Cardiac muscle cell (in vitro differentiated cells and primary cell): ENCODE measurements around the gene TXNL4A. TPM values are rescaled to one million over a fixed set of nuclear protein-coding genes. Genes with fewer than 3 reads are reported as not detected.

Experiments used
- DNase-seq, 2 donors: peaks; one replicate each; pipeline versions ENCODE4 v3.0.0 to v3.0.0-alpha.2; 2010 to 2017; ENCODE audit warnings: low read depth in 1 of 2, low spot score in 1 of 2
- H3K27ac ChIP-seq: fragments of 200-600 bp; sonication (generic); 2 replicates; pipeline ENCODE4 v1.5.1; 2016
- H3K27me3 ChIP-seq: fragments of 200-600 bp; sonication (generic); 2 replicates; pipeline ENCODE4 v1.6.0; 2016; ENCODE audit warnings: control low read depth
- H3K36me3 ChIP-seq: fragments of 200-600 bp; sonication (generic); 2 replicates; pipeline ENCODE4 v1.5.1; 2016; ENCODE audit warnings: control low read depth
- H3K4me1 ChIP-seq: fragments of 200-600 bp; sonication (generic); 2 replicates; pipeline ENCODE4 v1.8.1; 2017; ENCODE audit warnings: low read depth, mild to moderate bottlenecking, mixed run types
- H3K4me3 ChIP-seq: fragments of 200-600 bp; sonication (generic); 2 replicates; pipeline ENCODE4 v1.5.1; 2016; ENCODE audit warnings: mild to moderate bottlenecking
- H3K9me3 ChIP-seq: fragments of 200-600 bp; sonication (generic); 2 replicates; pipeline ENCODE4 v1.5.1; 2017; ENCODE audit warnings: low read depth, mild to moderate bottlenecking, control low read depth
- CTCF ChIP-seq: IDR thresholded peaks from 2 replicates; pipeline ENCODE4 v1.5.1; 2012; ENCODE audit warnings: low read depth, mild to moderate bottlenecking, low read length
- polyA plus RNA-seq: library from polyadenylated mRNA; unstranded; fragments of >200 nt; fragmentation: Nextera tagmentation; extraction: Ambion mirVana; gene quantifications from 2 replicates; pipeline ENCODE4 v1.2.1, GENCODE V29; 2016
- total RNA-seq: library from RNA; depleted of rRNA; stranded (reverse); fragments of >200 nt; gene quantifications from 2 replicates; pipeline ENCODE4 v1.2.3, GENCODE V29; 2016

The TXNL4A gene
- total and polyA plus RNA-seq, 2 experiments from 2014 or later, result 32.2 to 318 TPM

DNA sequence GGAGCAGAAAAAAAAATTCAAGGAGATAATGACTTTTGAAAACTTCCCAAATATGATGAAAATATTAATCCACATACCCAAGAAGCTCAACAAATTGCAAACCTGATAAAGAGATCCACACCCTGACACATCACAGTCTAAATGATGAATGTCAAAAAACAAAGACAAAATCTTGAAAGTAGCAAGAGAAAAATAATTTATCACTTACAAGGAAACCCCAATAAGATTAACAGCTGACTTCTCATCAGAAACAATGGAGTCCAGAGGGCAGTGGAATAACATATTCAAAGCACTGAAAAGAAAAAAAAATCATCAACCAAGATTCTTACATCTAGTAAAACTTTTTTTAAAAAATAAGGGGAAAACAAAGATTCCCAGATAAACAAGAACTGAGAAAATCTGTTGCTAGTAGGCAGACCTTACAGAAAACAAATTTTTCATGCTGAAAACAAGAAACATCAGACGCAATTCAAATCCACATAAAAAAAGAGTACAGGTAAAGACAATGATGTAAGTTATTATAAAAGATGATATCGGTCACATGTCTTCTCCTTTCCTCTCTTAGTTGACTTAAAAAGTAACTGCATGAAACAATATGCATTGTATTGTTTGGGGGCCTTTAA, 58.2 kb downstream of the TXNL4A start:
- Histone ChIP-seq H3K27me3 (no peaks in the 10 kb centered on the region), H3K4me1 (peaks cover 11% of the 10 kb centered on the region), H3K4me3 (no peak overlapping the region), H3K27ac (no peak overlapping the region), H3K9me3 (no peaks in the 10 kb centered on the region), H3K36me3 (no peaks in the 10 kb centered on the region)
- DNase-seq, result no peak
- TF ChIP-seq CTCF, result no peak

- Histone ChIP-seq H3K4me3 (no peak overlapping the region), H3K27me3 (no peaks in the 10 kb centered on the region), H3K36me3 (no peaks in the 10 kb centered on the region), H3K9me3 (no peaks in the 10 kb centered on the region), H3K4me1 (no peaks in the 10 kb centered on the region), H3K27ac (no peak overlapping the region)
- no peak for TF ChIP-seq CTCF
- no peak for DNase-seq
Observed at GRCh38 chr18:79928563-79928960, 59.8 kb downstream of the TXNL4A start.

GRCh38 chr18:79927607-79928562, 60.5 kb downstream of the TXNL4A start:
- TF ChIP-seq CTCF, result no peak
- DNase-seq, result no peak
- Histone ChIP-seq H3K27ac (no peak overlapping the region), H3K27me3 (no peaks in the 10 kb centered on the region), H3K4me3 (no peak overlapping the region), H3K9me3 (no peaks in the 10 kb centered on the region), H3K4me1 (no peaks in the 10 kb centered on the region), H3K36me3 (no peaks in the 10 kb centered on the region)

- Histone ChIP-seq H3K36me3 (no peaks in the 10 kb centered on the region), H3K4me3 (no peak overlapping the region), H3K27me3 (no peaks in the 10 kb centered on the region), H3K9me3 (no peaks in the 10 kb centered on the region), H3K4me1 (no peaks in the 10 kb centered on the region), H3K27ac (no peak overlapping the region)
- no peak for TF ChIP-seq CTCF
- DNase-seq, result no peak
Observed at GRCh38 chr18:79926715-79927606, 61.4 kb downstream of the TXNL4A start.

DNA sequence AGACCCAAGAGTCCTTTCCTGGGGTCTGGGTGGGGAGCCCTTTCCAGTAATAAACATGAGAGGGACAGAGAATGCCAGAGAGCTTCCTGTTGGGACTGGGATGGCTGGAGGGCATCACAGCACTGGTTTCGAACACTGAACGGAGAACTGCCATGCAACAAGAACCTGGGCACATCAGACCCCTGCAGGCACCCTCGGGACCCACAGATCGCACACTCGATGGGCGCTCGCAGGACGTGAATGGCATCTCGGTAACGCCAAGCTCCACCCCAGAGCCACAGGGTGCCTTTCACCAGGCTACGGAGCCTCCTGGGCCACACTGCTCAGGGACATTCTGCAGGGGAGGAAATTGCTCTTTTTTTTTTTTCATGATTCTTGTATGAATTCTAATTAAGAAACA, 62.1 kb downstream of the TXNL4A start:
- no peaks in the 10 kb centered on the region for H3K36me3 ChIP-seq
- H3K4me3 ChIP-seq, result no peak overlapping the region
- DNase-seq, result no peak
- no peak overlapping the region for H3K27ac ChIP-seq
- no peak for TF ChIP-seq CTCF
- H3K9me3 ChIP-seq, result no peaks in the 10 kb centered on the region
- no peaks in the 10 kb centered on the region for H3K27me3 ChIP-seq
- no peaks in the 10 kb centered on the region for H3K4me1 ChIP-seq
